ENCODE measurements around the gene REX1BD. TPM values are rescaled to one million over a fixed set of nuclear protein-coding genes. Genes with fewer than 3 reads are reported as not detected.

REX1BD gene
- total and polyA plus RNA-seq, 2 of the 13 experiments (the other 11 are each of a cell fraction or from before 2014, with no cell fraction given) = 7.5 to 25.4 TPM

DNA sequence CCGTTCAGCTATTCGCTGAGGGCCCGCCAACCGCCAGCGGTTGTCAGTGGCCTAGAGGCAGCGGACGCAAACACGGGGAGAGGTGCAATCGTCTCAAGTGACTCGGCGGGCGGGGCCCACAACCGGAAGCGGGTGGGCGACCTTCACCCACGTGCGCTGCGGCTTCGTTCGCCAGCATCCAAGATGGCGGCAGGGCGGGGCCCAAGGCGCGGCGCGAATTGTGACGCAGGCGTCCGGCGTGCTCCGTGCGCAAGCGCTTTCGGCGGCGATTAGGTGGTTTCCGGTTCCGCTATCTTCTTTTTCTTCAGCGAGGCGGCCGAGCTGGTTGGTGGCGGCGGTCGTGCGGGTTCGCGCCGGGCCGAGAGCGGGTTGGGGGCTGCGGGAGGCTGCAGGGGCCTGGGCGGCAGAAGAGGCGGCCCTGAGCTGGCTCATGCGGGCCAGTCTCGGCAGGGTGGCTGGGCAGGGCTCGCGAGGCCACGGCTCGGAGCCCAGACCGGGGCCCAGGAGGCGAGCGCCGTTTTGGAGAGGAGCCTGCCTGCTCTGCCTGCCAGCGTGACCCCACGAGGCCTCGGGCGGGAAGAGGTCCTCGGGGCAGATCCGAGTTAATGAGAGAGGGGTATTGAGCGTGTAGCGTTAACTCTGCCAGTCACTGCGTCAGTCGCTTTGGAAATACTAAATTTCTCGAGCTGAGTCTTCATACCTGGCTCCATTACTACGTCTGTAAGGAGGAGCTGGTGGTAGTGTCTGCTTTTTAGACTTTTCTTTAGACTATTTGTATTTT is 16.8 kb upstream of the REX1BD start, which contains the start of gene UBA52 (continued):
- TF ChIP-seq, protein P1, sequence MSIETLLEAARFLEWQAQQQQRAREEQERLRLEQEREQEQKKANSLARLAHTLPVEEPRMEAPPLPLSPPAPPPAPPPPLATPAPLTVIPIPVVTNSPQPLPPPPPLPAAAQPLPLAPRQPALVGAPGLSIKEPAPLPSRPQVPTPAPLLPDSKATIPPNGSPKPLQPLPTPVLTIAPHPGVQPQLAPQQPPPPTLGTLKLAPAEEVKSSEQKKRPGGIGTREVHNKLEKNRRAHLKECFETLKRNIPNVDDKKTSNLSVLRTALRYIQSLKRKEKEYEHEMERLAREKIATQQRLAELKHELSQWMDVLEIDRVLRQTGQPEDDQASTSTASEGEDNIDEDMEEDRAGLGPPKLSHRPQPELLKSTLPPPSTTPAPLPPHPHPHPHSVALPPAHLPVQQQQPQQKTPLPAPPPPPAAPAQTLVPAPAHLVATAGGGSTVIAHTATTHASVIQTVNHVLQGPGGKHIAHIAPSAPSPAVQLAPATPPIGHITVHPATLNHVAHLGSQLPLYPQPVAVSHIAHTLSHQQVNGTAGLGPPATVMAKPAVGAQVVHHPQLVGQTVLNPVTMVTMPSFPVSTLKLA (IDR thresholded peaks at IDR 0.05) = peak; percentile 96
- TF ChIP-seq, protein P2, sequence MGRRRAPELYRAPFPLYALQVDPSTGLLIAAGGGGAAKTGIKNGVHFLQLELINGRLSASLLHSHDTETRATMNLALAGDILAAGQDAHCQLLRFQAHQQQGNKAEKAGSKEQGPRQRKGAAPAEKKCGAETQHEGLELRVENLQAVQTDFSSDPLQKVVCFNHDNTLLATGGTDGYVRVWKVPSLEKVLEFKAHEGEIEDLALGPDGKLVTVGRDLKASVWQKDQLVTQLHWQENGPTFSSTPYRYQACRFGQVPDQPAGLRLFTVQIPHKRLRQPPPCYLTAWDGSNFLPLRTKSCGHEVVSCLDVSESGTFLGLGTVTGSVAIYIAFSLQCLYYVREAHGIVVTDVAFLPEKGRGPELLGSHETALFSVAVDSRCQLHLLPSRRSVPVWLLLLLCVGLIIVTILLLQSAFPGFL (CRISPR knock-in tag; IDR thresholded peaks at IDR 0.05) = no peak
- TF ChIP-seq, protein P3, sequence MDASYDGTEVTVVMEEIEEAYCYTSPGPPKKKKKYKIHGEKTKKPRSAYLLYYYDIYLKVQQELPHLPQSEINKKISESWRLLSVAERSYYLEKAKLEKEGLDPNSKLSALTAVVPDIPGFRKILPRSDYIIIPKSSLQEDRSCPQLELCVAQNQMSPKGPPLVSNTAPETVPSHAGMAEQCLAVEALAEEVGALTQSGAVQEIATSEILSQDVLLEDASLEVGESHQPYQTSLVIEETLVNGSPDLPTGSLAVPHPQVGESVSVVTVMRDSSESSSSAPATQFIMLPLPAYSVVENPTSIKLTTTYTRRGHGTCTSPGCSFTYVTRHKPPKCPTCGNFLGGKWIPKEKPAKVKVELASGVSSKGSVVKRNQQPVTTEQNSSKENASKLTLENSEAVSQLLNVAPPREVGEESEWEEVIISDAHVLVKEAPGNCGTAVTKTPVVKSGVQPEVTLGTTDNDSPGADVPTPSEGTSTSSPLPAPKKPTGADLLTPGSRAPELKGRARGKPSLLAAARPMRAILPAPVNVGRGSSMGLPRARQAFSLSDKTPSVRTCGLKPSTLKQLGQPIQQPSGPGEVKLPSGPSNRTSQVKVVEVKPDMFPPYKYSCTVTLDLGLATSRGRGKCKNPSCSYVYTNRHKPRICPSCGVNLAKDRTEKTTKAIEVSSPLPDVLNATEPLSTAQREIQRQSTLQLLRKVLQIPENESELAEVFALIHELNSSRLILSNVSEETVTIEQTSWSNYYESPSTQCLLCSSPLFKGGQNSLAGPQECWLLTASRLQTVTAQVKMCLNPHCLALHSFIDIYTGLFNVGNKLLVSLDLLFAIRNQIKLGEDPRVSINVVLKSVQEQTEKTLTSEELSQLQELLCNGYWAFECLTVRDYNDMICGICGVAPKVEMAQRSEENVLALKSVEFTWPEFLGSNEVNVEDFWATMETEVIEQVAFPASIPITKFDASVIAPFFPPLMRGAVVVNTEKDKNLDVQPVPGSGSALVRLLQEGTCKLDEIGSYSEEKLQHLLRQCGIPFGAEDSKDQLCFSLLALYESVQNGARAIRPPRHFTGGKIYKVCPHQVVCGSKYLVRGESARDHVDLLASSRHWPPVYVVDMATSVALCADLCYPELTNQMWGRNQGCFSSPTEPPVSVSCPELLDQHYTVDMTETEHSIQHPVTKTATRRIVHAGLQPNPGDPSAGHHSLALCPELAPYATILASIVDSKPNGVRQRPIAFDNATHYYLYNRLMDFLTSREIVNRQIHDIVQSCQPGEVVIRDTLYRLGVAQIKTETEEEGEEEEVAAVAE (CRISPR knock-in tag; IDR thresholded peaks at IDR 0.05; ENCODE audit: borderline replicate concordance) = peak; percentile 89; the same call in 1 of the 2 replicates
- TF ChIP-seq TMF1 (CRISPR knock-in tag; IDR thresholded peaks at IDR 0.05; ENCODE audit: low read depth) (no peak), ZNF224 (CRISPR knock-in tag; IDR thresholded peaks at IDR 0.05) (0 out of 2 replicates have a peak, but pooled peaks have one; percentile 71), CBX2 (IDR thresholded peaks at IDR 0.05; ENCODE audit: low read depth, low read length) (no peak), CBX2 (CRISPR knock-in tag; IDR thresholded peaks at IDR 0.05; ENCODE audit: low read depth) (no peak), ZNF749 (CRISPR knock-in tag; IDR thresholded peaks at IDR 0.05; ENCODE audit: borderline replicate concordance) (no peak; the same call in 1 of the 2 replicates), FIP1L1 (IDR thresholded peaks at IDR 0.05; ENCODE audit: borderline replicate concordance, insufficient read depth, low read depth, low read length) (no peak), SCMH1 (CRISPR knock-in tag; IDR thresholded peaks at IDR 0.05; ENCODE audit: borderline replicate concordance) (no peak), PITX1 (CRISPR knock-in tag; IDR thresholded peaks at IDR 0.05) (no peak; the same call in 1 of the 2 replicates), ZNF329 (CRISPR knock-in tag; IDR thresholded peaks at IDR 0.05; ENCODE audit: low read depth) (peak; percentile 41), ERF (CRISPR knock-in tag; IDR thresholded peaks at IDR 0.05) (peak; percentile 94)
- TF ChIP-seq, protein P4, sequence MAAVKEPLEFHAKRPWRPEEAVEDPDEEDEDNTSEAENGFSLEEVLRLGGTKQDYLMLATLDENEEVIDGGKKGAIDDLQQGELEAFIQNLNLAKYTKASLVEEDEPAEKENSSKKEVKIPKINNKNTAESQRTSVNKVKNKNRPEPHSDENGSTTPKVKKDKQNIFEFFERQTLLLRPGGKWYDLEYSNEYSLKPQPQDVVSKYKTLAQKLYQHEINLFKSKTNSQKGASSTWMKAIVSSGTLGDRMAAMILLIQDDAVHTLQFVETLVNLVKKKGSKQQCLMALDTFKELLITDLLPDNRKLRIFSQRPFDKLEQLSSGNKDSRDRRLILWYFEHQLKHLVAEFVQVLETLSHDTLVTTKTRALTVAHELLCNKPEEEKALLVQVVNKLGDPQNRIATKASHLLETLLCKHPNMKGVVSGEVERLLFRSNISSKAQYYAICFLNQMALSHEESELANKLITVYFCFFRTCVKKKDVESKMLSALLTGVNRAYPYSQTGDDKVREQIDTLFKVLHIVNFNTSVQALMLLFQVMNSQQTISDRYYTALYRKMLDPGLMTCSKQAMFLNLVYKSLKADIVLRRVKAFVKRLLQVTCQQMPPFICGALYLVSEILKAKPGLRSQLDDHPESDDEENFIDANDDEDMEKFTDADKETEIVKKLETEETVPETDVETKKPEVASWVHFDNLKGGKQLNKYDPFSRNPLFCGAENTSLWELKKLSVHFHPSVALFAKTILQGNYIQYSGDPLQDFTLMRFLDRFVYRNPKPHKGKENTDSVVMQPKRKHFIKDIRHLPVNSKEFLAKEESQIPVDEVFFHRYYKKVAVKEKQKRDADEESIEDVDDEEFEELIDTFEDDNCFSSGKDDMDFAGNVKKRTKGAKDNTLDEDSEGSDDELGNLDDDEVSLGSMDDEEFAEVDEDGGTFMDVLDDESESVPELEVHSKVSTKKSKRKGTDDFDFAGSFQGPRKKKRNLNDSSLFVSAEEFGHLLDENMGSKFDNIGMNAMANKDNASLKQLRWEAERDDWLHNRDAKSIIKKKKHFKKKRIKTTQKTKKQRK (IDR thresholded peaks at IDR 0.05; ENCODE audit: low read length) = no peak
- TF ChIP-seq, protein P5, sequence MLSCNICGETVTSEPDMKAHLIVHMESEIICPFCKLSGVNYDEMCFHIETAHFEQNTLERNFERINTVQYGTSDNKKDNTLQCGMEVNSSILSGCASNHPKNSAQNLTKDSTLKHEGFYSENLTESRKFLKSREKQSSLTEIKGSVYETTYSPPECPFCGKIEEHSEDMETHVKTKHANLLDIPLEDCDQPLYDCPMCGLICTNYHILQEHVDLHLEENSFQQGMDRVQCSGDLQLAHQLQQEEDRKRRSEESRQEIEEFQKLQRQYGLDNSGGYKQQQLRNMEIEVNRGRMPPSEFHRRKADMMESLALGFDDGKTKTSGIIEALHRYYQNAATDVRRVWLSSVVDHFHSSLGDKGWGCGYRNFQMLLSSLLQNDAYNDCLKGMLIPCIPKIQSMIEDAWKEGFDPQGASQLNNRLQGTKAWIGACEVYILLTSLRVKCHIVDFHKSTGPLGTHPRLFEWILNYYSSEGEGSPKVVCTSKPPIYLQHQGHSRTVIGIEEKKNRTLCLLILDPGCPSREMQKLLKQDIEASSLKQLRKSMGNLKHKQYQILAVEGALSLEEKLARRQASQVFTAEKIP (CRISPR knock-in tag; IDR thresholded peaks at IDR 0.05; ENCODE audit: borderline replicate concordance) = no peak
